ENCODE measurements around the gene CACNB2. TPM values are rescaled to one million over a fixed set of nuclear protein-coding genes. Genes with fewer than 3 reads are reported as not detected.

The CACNB2 gene
- polyA plus RNA-seq, 1 of the 3 experiments (the other 2 are of a cell fraction): 0.74 TPM

DNA sequence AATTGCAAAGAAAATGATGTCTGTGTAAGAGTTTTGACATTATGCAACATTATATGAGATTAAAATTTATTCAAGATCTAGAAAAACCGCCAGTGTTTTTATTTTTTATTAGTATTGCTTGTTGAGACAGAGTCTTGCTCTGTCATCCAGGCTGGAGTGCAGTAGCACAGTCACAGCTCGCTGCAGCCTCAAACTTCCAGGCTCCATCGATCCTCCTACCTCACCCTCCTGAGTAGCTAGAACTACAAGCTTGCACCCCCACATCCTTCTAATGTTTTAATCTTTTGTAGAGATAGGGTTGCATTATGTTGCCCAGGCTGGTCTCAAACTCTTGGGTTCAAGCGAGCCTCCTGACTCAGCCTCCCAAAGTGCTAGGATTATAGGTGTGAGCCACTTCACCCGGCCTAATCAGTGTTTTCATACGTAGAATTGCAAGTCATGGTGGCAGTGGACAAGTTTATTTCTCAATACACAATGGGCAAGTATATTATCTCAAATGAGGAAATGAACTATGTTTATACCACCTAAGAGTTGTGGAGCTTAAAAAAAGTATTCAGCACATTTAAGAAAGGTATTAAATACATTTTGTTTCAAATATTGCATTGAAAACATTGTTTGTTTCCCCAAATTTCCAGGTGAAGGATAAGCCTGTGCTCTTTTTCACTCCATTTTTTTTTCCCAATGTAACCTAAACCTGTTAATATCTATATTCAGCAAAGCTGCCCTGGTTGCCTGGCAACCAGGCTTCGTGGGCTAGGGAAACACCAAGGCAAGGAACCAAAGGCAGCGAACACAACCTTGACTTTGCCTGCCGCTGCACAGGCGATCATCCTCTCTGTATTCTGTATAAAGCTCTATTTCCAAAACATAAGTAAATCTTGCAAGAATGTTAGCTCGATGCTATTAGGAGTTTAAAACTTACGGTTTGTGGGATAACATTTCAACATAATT, 163.9 kb downstream of the CACNB2 start:
- Histone ChIP-seq H3K36me3 (replicated peaks in 1 of 2; ENCODE audit: control insufficient read depth in 1 of 2, insufficient read depth in 2 of 2, low read length in 1 of 2) (no peaks in the 10 kb centered on the region), H3K4me1 (ENCODE audit: control insufficient read depth in 1 of 2, insufficient read depth in 2 of 2, low read depth in 1 of 2, low read length in 1 of 2) (no peaks in the 10 kb centered on the region), H3K9ac (no peak overlapping the region), H3F3A (replicated peaks; ENCODE audit: insufficient read depth) (no peaks in the 10 kb centered on the region), H4K20me1 (ENCODE audit: insufficient read depth) (no peaks in the 10 kb centered on the region), H3K79me2 (ENCODE audit: insufficient read depth) (no peaks in the 10 kb centered on the region), H3K27me3 (ENCODE audit: insufficient read depth) (no peaks in the 10 kb centered on the region), H3K9me2 (no peaks in the 10 kb centered on the region), H3K4me2 (no peak overlapping the region), H3K27ac (ENCODE audit: low read depth in 2 of 2, low read length in 1 of 2) (no peak overlapping the region), H3K9me3 (no peaks in the 10 kb centered on the region), H2AFZ (ENCODE audit: low read depth) (no peak overlapping the region), H3K4me3 (ENCODE audit: low read depth in 2 of 2, low read length in 1 of 2) (no peak overlapping the region)
- 63% methylated on average over 12 of the region's 12 CpGs for WGBS (ENCODE audit: low lambda C conversion rate)
- POLR2A ChIA-PET: no interaction called here
- DNase-seq: no peak
- TF ChIP-seq TCF12 (IDR thresholded peaks at IDR 0.05) (no peak), JUND (IDR thresholded peaks at IDR 0.05) (no peak)
- CTCF ChIA-PET: interaction anchor here (1.0 to 1.7 kb wide), 2 partner anchors 8 to 65 kb away, joined by 3 to 7 read pairs; no protein-coding TSS in a partner anchor

DNA sequence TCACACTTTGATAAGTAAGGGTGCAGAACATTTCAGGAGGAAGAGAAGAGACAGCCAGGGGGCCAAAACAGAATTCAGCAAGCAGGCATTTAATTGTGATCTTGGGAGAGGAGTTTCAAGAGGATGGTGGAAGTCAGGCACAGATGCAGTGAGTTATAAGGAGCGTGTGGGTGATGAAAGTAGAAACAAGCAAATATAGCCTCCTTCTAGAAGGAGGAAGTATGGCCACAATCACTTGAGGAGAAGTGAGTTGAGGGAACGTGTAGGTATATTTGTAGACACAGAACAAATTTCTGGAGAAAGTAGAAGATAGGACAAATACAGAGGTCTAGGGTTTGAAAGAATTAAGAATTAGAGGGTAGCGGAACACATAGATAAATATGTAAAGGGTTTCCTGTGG, 165.8 kb downstream of the CACNB2 start:
- H3K9me2 ChIP-seq: no peaks in the 10 kb centered on the region
- no peak overlapping the region for H2AFZ ChIP-seq (ENCODE audit: low read depth)
- H3K36me3 ChIP-seq (replicated peaks in 1 of 2; ENCODE audit: control insufficient read depth in 1 of 2, insufficient read depth in 2 of 2, low read length in 1 of 2): no peaks in the 10 kb centered on the region
- no peaks in the 10 kb centered on the region for H3K79me2 ChIP-seq (ENCODE audit: insufficient read depth)
- H3K4me3 ChIP-seq (ENCODE audit: low read depth in 2 of 2, low read length in 1 of 2): no peak overlapping the region
- TF ChIP-seq RAD21 (IDR thresholded peaks at IDR 0.05; ENCODE audit: low read length): no peak
- no peak for TF ChIP-seq YY1 (IDR thresholded peaks at IDR 0.05; ENCODE audit: low read depth)
- no peak for TF ChIP-seq FOXJ3 (CRISPR knock-in tag; IDR thresholded peaks at IDR 0.05)
- TF ChIP-seq, protein P1, sequence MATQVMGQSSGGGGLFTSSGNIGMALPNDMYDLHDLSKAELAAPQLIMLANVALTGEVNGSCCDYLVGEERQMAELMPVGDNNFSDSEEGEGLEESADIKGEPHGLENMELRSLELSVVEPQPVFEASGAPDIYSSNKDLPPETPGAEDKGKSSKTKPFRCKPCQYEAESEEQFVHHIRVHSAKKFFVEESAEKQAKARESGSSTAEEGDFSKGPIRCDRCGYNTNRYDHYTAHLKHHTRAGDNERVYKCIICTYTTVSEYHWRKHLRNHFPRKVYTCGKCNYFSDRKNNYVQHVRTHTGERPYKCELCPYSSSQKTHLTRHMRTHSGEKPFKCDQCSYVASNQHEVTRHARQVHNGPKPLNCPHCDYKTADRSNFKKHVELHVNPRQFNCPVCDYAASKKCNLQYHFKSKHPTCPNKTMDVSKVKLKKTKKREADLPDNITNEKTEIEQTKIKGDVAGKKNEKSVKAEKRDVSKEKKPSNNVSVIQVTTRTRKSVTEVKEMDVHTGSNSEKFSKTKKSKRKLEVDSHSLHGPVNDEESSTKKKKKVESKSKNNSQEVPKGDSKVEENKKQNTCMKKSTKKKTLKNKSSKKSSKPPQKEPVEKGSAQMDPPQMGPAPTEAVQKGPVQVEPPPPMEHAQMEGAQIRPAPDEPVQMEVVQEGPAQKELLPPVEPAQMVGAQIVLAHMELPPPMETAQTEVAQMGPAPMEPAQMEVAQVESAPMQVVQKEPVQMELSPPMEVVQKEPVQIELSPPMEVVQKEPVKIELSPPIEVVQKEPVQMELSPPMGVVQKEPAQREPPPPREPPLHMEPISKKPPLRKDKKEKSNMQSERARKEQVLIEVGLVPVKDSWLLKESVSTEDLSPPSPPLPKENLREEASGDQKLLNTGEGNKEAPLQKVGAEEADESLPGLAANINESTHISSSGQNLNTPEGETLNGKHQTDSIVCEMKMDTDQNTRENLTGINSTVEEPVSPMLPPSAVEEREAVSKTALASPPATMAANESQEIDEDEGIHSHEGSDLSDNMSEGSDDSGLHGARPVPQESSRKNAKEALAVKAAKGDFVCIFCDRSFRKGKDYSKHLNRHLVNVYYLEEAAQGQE (IDR thresholded peaks at IDR 0.05; ENCODE audit: low read depth, low read length): no peak
- TF ChIP-seq GATA2 (CRISPR knock-in tag; IDR thresholded peaks at IDR 0.05): no peak
- TF ChIP-seq, protein P2, sequence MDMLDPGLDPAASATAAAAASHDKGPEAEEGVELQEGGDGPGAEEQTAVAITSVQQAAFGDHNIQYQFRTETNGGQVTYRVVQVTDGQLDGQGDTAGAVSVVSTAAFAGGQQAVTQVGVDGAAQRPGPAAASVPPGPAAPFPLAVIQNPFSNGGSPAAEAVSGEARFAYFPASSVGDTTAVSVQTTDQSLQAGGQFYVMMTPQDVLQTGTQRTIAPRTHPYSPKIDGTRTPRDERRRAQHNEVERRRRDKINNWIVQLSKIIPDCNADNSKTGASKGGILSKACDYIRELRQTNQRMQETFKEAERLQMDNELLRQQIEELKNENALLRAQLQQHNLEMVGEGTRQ (IDR thresholded peaks at IDR 0.05; ENCODE audit: borderline replicate concordance, low read depth, low read length): no peak
- TF ChIP-seq, protein P3, sequence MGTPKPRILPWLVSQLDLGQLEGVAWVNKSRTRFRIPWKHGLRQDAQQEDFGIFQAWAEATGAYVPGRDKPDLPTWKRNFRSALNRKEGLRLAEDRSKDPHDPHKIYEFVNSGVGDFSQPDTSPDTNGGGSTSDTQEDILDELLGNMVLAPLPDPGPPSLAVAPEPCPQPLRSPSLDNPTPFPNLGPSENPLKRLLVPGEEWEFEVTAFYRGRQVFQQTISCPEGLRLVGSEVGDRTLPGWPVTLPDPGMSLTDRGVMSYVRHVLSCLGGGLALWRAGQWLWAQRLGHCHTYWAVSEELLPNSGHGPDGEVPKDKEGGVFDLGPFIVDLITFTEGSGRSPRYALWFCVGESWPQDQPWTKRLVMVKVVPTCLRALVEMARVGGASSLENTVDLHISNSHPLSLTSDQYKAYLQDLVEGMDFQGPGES (IDR thresholded peaks at IDR 0.05; ENCODE audit: low read depth, low read length): no peak
- TF ChIP-seq MEF2A (IDR thresholded peaks at IDR 0.05; ENCODE audit: borderline replicate concordance, low read depth): no peak
- no peak for TF ChIP-seq SMC3 (IDR thresholded peaks at IDR 0.05; ENCODE audit: low read depth, low read length)
- TF ChIP-seq RFX5 (IDR thresholded peaks at IDR 0.05; ENCODE audit: low read length): no peak
- no peak for TF ChIP-seq MXI1 (IDR thresholded peaks at IDR 0.05; ENCODE audit: low read depth, low read length)
- TF ChIP-seq NFIC (IDR thresholded peaks at IDR 0.05; ENCODE audit: borderline replicate concordance): no peak
- no peak for TF ChIP-seq TCF12 (IDR thresholded peaks at IDR 0.05)
- TF ChIP-seq POLR2AphosphoS5 (IDR thresholded peaks at IDR 0.05; ENCODE audit: low read depth, low read length): no peak
- TF ChIP-seq, protein P4, sequence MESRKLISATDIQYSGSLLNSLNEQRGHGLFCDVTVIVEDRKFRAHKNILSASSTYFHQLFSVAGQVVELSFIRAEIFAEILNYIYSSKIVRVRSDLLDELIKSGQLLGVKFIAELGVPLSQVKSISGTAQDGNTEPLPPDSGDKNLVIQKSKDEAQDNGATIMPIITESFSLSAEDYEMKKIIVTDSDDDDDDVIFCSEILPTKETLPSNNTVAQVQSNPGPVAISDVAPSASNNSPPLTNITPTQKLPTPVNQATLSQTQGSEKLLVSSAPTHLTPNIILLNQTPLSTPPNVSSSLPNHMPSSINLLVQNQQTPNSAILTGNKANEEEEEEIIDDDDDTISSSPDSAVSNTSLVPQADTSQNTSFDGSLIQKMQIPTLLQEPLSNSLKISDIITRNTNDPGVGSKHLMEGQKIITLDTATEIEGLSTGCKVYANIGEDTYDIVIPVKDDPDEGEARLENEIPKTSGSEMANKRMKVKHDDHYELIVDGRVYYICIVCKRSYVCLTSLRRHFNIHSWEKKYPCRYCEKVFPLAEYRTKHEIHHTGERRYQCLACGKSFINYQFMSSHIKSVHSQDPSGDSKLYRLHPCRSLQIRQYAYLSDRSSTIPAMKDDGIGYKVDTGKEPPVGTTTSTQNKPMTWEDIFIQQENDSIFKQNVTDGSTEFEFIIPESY (IDR thresholded peaks at IDR 0.05; ENCODE audit: borderline replicate concordance, low read depth): no peak
- no peak for TF ChIP-seq TAF1 (IDR thresholded peaks at IDR 0.05; ENCODE audit: borderline replicate concordance, low read depth, low read length)
- TF ChIP-seq, protein P5, sequence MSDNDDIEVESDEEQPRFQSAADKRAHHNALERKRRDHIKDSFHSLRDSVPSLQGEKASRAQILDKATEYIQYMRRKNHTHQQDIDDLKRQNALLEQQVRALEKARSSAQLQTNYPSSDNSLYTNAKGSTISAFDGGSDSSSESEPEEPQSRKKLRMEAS (IDR thresholded peaks at IDR 0.05; ENCODE audit: low read depth): no peak
- TF ChIP-seq SIN3A (IDR thresholded peaks at IDR 0.05; ENCODE audit: borderline replicate concordance, low read depth, low read length): no peak
- H3K4me2 ChIP-seq: no peak overlapping the region
- H3K9ac ChIP-seq: no peak overlapping the region
- WGBS (ENCODE audit: low lambda C conversion rate): 63% methylated on average over 3 of the region's 3 CpGs
- H3K27me3 ChIP-seq (ENCODE audit: insufficient read depth): no peaks in the 10 kb centered on the region
- CTCF ChIA-PET: no interaction called here
- H3F3A ChIP-seq (replicated peaks; ENCODE audit: insufficient read depth): no peaks in the 10 kb centered on the region
- no peaks in the 10 kb centered on the region for H3K4me1 ChIP-seq (ENCODE audit: control insufficient read depth in 1 of 2, insufficient read depth in 2 of 2, low read depth in 1 of 2, low read length in 1 of 2)
- POLR2A ChIA-PET: no interaction called here
- H3K27ac ChIP-seq (ENCODE audit: low read depth in 2 of 2, low read length in 1 of 2): no peak overlapping the region
- H3K9me3 ChIP-seq: no peaks in the 10 kb centered on the region
- H4K20me1 ChIP-seq (ENCODE audit: insufficient read depth): no peaks in the 10 kb centered on the region
- DNase-seq: no peak
